GM19397 (cell line): Measurements from ENCODE around the gene CD2.

Experiments used
- ATAC-seq: cut with Tn5 transposase; IDR thresholded peaks from one replicate; pipeline ENCODE4 v1.9.1; 2021; ENCODE audit warnings: mild to moderate bottlenecking, moderate library complexity; ENCODE audit not compliant: unreplicated experiment

CD2 gene

GRCh38 chr1:116726872-116727820 lies 27.1 kb upstream of the CD2 start:
- no peak for ATAC-seq

- no peak for ATAC-seq
Observed at GRCh38 chr1:116731439-116731838, 22.8 kb upstream of the CD2 start.

GRCh38 chr1:116732726-116733125 lies 21.5 kb upstream of the CD2 start:
- ATAC-seq, result no peak

GRCh38 chr1:116733476-116734365 lies 20.5 kb upstream of the CD2 start:
- ATAC-seq, result no peak

- ATAC-seq, result no peak
Observed at GRCh38 chr1:116735246-116735645, 19.0 kb upstream of the CD2 start.

GRCh38 chr1:116737020-116737854 lies 17.0 kb upstream of the CD2 start:
- ATAC-seq, result no peak

- no peak for ATAC-seq
Observed at GRCh38 chr1:116737855-116738321, 16.3 kb upstream of the CD2 start.

GRCh38 chr1:116738673-116739370 lies 15.4 kb upstream of the CD2 start:
- ATAC-seq, result no peak

- no peak for ATAC-seq
Observed at GRCh38 chr1:116739371-116740012, 14.7 kb upstream of the CD2 start.

GRCh38 chr1:116740296-116740695 lies 13.9 kb upstream of the CD2 start:
- ATAC-seq, result no peak

- ATAC-seq, result no peak
Observed at GRCh38 chr1:116740746-116741145, 13.5 kb upstream of the CD2 start.

GRCh38 chr1:116741836-116742565 lies 12.2 kb upstream of the CD2 start:
- no peak for ATAC-seq

GRCh38 chr1:116743535-116743934 lies 10.7 kb upstream of the CD2 start:
- ATAC-seq, result no peak

- ATAC-seq, result no peak
Observed at GRCh38 chr1:116748272-116748671, 6.0 kb upstream of the CD2 start.

- no peak for ATAC-seq
Observed at GRCh38 chr1:116751146-116751545, 3.1 kb upstream of the CD2 start.

- no peak for ATAC-seq
Observed at GRCh38 chr1:116751621-116752020, 2.6 kb upstream of the CD2 start.

- ATAC-seq, result no peak
Observed at GRCh38 chr1:116753312-116753711, 918 bp upstream of the CD2 start.

GRCh38 chr1:116755066-116755465 lies 836 bp downstream of the CD2 start:
- ATAC-seq, result no peak

- ATAC-seq, result no peak
Observed at GRCh38 chr1:116755681-116756080, 1.5 kb downstream of the CD2 start.
